PC-3 (cell line): ENCODE measurements around the gene GOLGA6L7.

Experiments
- CTCF ChIP-seq: fragments of 300-600 bp; sonication (generic); conservative IDR thresholded peaks from 2 replicates; pipeline ENCODE4 v1.5.1; 2017; ENCODE audit warnings: antibody characterized with exemption, low read depth, mild to moderate bottlenecking, low read length
- EZH2phosphoT487 ChIP-seq: fragments of 300-600 bp; sonication (generic); IDR thresholded peaks from 2 replicates; pipeline ENCODE4 v1.6.1; 2018; ENCODE audit warnings: mild to moderate bottlenecking, antibody characterized with exemption, low read length, borderline replicate concordance

DNA sequence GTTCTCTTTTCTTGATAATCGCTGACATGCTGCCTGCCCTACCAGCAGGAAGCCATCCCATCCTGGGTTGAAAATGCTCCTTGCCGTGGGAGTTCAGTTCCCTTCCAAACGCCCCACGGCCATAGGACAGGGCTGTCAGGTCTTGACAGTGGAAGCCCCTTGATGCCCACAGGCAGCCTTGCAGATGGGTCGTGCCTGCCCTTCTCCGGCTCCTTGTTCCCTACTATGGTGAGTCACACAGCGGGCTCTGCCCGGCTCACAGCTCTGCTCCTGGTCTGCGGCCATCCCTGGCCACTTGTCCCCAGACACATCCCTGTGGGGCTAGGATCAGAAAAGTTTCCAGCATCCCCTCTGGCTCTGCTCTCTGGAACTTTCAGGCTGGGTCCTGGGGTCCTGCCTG lies 31.1 kb upstream of the GOLGA6L7 start:
- TF ChIP-seq CTCF (no peak), EZH2phosphoT487 (no peak)
